Activated naive CD4-positive, alpha-beta T cell treated with Interleukin-2 at 50 U/mL for 16 hours (primary cell): ENCODE data around the gene MYL5.

Experiments used
- DNase-seq: peaks from one replicate; pipeline ENCODE4 v3.0.0-alpha.2; 2020

MYL5 gene

DNA sequence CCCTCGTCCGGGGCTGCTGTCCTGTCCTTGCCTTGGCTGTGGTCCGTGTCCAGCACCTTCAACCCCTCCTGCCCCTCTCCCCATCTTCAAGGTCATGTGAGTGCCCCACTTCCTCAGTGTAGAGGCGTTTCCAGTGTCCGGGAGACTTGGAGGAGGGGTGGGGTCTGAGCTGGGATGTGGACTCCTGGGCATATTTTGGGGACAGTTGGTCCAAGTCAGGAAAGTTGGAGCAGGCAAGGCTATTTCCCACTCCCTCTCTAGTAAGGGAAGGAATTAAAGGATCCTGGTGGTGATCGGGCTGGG, 34.2 kb downstream of the MYL5 start:
- no peak for DNase-seq

GRCh38 chr4:709348-709747, 35.0 kb downstream of the MYL5 start:
- DNase-seq: no peak

GRCh38 chr4:710116-710515, 35.8 kb downstream of the MYL5 start:
- no peak for DNase-seq

DNA sequence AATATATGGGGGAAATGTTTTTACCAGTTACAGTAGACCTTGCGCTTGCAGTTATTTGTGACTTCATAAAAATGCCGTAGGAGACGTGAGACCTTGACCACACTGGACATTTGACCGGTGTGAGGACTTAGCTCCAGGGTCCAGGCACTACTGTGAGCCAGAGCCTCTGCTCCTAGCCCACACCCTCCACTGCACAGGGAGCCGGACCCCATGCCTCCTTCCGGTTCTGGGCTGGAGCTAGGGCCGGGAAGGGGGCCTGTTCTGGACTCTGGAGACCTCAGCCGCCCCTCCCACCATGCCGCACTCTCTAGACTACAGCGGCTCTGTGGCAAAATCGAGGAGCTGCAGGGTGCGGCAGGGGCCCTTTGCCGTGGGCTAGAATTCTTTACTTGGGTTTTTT, 36.6 kb downstream of the MYL5 start:
- no peak for DNase-seq

DNA sequence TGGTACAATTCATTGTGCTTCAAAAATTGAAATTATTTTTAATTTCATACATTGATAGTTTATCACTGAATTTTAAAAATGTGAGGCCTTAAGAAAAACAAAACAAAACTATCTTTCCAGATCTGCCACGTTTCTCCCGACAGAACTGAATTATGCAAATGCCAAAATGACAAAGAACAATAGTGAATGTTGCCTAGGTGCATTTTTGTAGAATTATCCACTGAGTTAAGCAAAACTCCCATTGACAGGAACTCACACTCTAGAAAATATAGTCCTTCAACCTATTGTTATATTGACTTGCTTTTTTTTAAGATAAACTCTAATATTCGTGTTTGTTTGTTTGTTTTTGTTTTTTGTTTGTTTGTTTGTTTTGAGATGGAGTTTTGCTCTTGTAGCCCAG, 37.8 kb downstream of the MYL5 start:
- no peak for DNase-seq

DNA sequence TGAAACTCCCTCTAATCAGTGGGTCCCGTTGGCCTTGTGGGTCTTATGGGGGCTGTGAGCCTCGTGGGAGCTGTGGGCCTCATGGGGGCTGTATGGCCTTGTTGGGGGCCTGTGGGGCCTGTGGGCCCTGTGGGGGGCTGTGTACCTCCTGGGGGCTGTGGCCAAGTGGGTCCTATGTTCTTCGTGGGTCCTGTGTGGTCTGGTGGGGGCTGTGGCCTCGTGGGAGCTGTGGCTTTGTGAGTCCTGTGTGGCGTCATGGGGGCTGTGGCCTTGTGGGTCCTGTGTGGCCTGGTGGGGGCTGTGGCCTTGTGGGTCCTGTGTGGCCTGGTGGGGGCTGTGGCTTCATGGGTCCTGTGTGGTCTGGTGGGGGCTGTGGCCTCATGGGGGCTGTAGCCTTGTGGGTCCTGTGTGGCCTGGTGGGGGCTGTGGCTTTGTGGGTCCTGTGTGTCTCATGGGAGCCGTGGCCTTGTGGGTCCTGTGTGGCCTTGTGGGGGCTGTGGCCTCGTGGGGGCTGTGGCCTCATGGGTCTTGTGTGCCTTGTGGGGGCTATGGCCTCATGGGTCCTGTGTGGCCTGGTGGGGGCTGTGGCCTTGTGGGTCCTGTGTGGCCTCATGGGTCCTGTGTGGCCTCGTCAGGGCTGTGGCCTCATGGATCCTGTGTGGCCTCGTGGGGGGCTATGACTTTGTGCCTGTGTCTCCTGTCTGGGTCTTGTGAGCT, 38.7 kb downstream of the MYL5 start:
- DNase-seq: no peak

DNA sequence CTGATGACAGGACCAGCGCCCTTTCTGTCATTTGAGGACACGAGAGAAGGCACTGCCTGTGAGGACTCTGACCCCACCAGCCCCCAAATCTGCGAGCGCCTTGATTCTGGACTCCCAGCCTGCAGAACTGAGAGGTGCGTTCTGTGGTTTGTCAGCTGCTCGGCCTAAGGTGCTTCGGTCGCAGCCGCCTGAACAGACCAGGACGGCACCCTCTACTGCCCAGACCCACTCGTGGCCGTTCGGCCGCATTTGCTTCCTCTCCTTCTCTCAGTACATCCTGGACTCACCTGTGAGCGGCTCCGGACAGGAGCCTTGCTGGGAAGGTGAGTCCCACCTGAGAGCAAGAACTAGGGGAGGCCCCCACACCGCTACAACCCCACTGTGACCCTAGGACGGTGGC, 39.7 kb downstream of the MYL5 start:
- DNase-seq: no peak

- DNase-seq: no peak
Observed at GRCh38 chr4:717601-718320, 43.4 kb downstream of the MYL5 start.

DNA sequence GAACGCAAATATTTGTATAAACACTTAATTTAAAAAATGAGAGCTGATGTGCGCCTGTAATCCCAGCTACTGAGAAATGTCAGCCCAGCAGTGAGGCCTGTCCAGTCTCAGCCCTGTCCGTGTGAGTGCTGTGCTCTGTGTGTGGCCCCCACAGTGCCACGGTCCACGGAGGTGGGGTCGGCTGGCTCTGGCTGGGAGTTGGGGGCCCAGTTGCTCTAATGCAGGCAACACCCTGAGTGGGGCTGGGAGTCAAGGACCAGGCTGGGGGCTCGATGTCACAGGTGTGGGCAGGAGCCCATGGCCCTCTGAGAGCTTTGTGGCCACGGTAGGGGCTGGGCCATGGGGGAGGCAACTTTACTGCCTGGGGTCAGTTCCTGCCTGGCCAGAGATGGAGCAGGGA, 44.1 kb downstream of the MYL5 start:
- DNase-seq: no peak

- DNase-seq: no peak
Observed at GRCh38 chr4:720111-720860, 45.9 kb downstream of the MYL5 start.

- DNase-seq: no peak
Observed at GRCh38 chr4:721261-722168, 47.2 kb downstream of the MYL5 start.

DNA sequence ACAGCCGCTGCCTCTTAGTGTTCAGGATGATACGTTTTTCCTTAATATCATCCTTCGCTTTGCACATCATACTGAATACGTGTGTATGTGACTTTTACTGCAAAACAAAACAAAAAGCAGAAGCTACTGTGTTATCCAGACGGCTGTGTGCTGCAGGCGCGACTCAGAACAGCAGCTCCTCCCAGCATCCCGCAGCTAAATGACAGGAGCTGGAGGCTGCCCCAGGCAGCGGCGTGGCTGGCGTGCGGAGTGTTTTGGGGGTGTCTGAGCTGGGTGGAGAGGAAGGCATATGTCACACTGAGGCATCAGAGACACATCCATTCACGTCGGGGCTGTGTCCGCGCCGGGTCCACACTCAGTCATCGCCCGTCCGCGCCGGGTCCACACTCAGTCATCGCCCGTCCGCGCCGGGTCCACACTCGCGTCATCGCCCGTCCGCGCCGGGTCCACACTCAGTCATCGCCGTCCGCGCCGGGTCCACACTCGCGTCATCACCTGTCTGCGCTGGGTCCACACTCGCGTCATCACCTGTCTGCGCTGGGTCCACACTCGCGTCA, 47.9 kb downstream of the MYL5 start:
- DNase-seq: no peak

- no peak for DNase-seq
Observed at GRCh38 chr4:722851-723360, 48.6 kb downstream of the MYL5 start.

DNA sequence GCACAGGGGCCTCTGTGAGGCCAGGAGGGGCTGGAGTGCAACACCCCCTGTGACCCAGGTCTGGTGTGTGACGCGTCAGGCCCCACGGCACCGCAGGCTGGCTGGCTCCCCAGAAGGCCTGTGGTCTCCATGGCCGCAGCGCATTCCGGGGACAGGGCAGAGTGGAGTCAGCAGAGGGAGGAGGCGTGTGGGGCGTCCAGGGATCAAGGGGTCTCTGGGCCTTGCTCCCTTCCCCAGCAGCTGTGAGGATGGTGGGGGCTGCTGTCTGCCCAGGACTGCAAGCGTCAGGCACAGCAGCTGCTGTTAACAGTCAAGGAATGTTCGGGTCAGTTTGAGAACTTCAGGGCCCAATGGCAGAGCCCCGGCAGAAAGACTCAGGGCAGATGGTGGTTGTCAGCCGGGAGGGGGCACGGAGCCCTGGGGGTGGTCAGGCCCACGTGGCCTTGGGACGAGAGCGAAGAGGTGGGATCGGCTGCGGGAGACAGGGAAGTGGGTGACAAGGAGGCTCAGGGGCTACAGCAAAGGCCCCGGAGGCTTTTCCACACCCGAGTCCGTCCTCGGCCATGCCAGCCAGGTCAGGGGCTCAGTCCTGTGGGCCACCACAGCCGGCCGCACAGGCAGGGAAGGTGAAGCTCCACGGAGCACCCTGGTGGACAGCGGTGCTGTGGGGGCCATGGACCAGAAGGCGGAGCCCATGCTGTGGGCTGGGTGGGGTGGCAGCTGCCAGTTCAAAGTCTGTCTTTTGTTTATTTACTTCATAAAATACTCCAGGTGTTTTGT, 49.6 kb downstream of the MYL5 start:
- no peak for DNase-seq

GRCh38 chr4:725391-726234, 51.3 kb downstream of the MYL5 start:
- DNase-seq: no peak

GRCh38 chr4:726235-726787, 52.0 kb downstream of the MYL5 start:
- no peak for DNase-seq

DNA sequence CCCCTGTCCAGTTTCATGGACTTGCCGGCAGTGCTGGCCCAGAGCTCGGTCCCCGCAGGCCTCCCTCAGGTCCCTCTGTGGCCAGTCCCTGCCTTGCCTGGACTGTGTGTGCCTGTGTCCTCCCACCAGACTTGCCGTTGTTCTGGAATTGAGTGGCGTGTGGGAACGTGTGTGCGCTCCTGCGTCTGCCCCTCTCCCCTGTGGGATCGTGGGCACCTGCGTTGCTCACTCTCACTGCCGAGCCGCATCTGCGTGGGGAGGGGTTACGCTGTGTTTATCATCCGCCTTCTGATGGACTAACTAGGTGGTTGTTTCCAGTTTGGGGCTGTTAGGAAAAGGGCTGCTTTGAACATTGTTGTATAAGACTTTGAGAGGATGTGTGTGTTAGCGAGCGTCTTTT, 52.5 kb downstream of the MYL5 start:
- DNase-seq: no peak

- no peak for DNase-seq
Observed at GRCh38 chr4:727576-727975, 53.2 kb downstream of the MYL5 start.

- no peak for DNase-seq
Observed at GRCh38 chr4:729336-730315, 55.3 kb downstream of the MYL5 start.
